NCI-H526 treated with DMSO at 0.1 percent for 48 hours (cell line): ENCODE data around the gene ZBTB43.
"Not testable (repeated sequence)": the region's sequence is repeated elsewhere in the genome, so short reads cannot be mapped to it uniquely, and the experiment has no call there.

Source experiments
- DNase-seq: peaks from one replicate; lab custom pipeline; 2025; lab: John Stamatoyannopoulos, UW

The ZBTB43 gene

GRCh38 chr9:126791406-126792230, 13.2 kb upstream of the ZBTB43 start:
- no peak for DNase-seq

- no peak for DNase-seq
Observed at GRCh38 chr9:126793686-126794417, 11.0 kb upstream of the ZBTB43 start.

- DNase-seq, result no peak
Observed at GRCh38 chr9:126794441-126794840, 10.4 kb upstream of the ZBTB43 start.

GRCh38 chr9:126796758-126797157, 8.1 kb upstream of the ZBTB43 start:
- DNase-seq, result no peak

GRCh38 chr9:126797903-126798302, 6.9 kb upstream of the ZBTB43 start:
- DNase-seq, result no peak

- DNase-seq, result peak; percentile 11
Observed at GRCh38 chr9:126799034-126799433, 5.8 kb upstream of the ZBTB43 start.

- peak; percentile 1 for DNase-seq
Observed at GRCh38 chr9:126802318-126803059, 2.4 kb upstream of the ZBTB43 start.

GRCh38 chr9:126804198-126804695, 593 bp upstream of the ZBTB43 start:
- no peak for DNase-seq

- no peak for DNase-seq
Observed at GRCh38 chr9:126805554-126806262, 868 bp downstream of the ZBTB43 start.

- no peak for DNase-seq
Observed at GRCh38 chr9:126806336-126806735, 1.5 kb downstream of the ZBTB43 start.

- DNase-seq, result no peak
Observed at GRCh38 chr9:126809068-126809467, 4.2 kb downstream of the ZBTB43 start.

- DNase-seq, result not testable (repeated sequence)
Observed at GRCh38 chr9:126810221-126810620, 5.4 kb downstream of the ZBTB43 start.

GRCh38 chr9:126813072-126813471, 8.2 kb downstream of the ZBTB43 start:
- DNase-seq, result no peak

- DNase-seq, result no peak
Observed at GRCh38 chr9:126814091-126814490, 9.3 kb downstream of the ZBTB43 start.

- DNase-seq, result not testable (repeated sequence)
Observed at GRCh38 chr9:126817615-126818014, 12.8 kb downstream of the ZBTB43 start.

GRCh38 chr9:126818482-126818881, 13.6 kb downstream of the ZBTB43 start:
- no peak for DNase-seq

- DNase-seq, result no peak
Observed at GRCh38 chr9:126819482-126819881, 14.6 kb downstream of the ZBTB43 start.

GRCh38 chr9:126822278-126822677, 17.4 kb downstream of the ZBTB43 start:
- no peak for DNase-seq

GRCh38 chr9:126822873-126823272, 18.0 kb downstream of the ZBTB43 start:
- DNase-seq, result no peak

- not testable (repeated sequence) for DNase-seq
Observed at GRCh38 chr9:126824052-126824451, 19.2 kb downstream of the ZBTB43 start.

- no peak for DNase-seq
Observed at GRCh38 chr9:126827227-126827626, 22.4 kb downstream of the ZBTB43 start.

- peak; percentile 1 for DNase-seq
Observed at GRCh38 chr9:126829035-126829434, 24.2 kb downstream of the ZBTB43 start.
